Inflammatory macrophage treated with lipopolysaccharide for 1 hour (primary cell): Measurements from ENCODE around the gene IER5.

Source experiments
- DNase-seq, 2 donors: peaks; one replicate each; pipeline ENCODE4 v3.0.0-alpha.2; 2020 to 2022

The IER5 gene

GRCh38 chr1:181077576-181078242 is 10.8 kb upstream of the IER5 start:
- no peak for DNase-seq

- DNase-seq = no peak
Observed at GRCh38 chr1:181079382-181079781, 9.1 kb upstream of the IER5 start.

- DNase-seq = no peak
Observed at GRCh38 chr1:181079920-181080319, 8.6 kb upstream of the IER5 start.

- no peak for DNase-seq
Observed at GRCh38 chr1:181080556-181080955, 7.9 kb upstream of the IER5 start.

- DNase-seq = no peak
Observed at GRCh38 chr1:181081395-181081794, 7.1 kb upstream of the IER5 start.

GRCh38 chr1:181083842-181084605 is 4.5 kb upstream of the IER5 start:
- DNase-seq = peak; percentile 73 to 85

- DNase-seq = no peak
Observed at GRCh38 chr1:181084606-181084969, 3.9 kb upstream of the IER5 start.

GRCh38 chr1:181086091-181086490 is 2.4 kb upstream of the IER5 start:
- no peak for DNase-seq

- peak; percentile 78 to 86 for DNase-seq
Observed at GRCh38 chr1:181086926-181087325, 1.6 kb upstream of the IER5 start.

- DNase-seq = peak; percentile 63 to 64
Observed at GRCh38 chr1:181087400-181087901, 1.0 kb upstream of the IER5 start.

- DNase-seq = no peak
Observed at GRCh38 chr1:181089017-181089675, 646 bp downstream of the IER5 start.

GRCh38 chr1:181089676-181090544 is 1.4 kb downstream of the IER5 start:
- peak; percentile 92 to 98 for DNase-seq

- DNase-seq = no peak
Observed at GRCh38 chr1:181090641-181091126, 2.2 kb downstream of the IER5 start.

- DNase-seq = peak; percentile 49
Observed at GRCh38 chr1:181091309-181092040, 3.0 kb downstream of the IER5 start.

GRCh38 chr1:181092056-181092455 is 3.6 kb downstream of the IER5 start:
- DNase-seq = no peak

GRCh38 chr1:181092883-181093458 is 4.5 kb downstream of the IER5 start:
- DNase-seq = no peak

GRCh38 chr1:181094416-181095212 is 6.1 kb downstream of the IER5 start:
- DNase-seq = no peak

- no peak for DNase-seq
Observed at GRCh38 chr1:181095260-181095659, 6.8 kb downstream of the IER5 start.

GRCh38 chr1:181095763-181096184 is 7.3 kb downstream of the IER5 start:
- DNase-seq = no peak

- DNase-seq = no peak
Observed at GRCh38 chr1:181097242-181097641, 8.7 kb downstream of the IER5 start.
